B cell (primary cell): Measurements from ENCODE around the gene LSM14A. TPM values are rescaled to one million over a fixed set of nuclear protein-coding genes. Genes with fewer than 3 reads are reported as not detected.

Experiments used
- ATAC-seq: fragments of 200-7000 bp; cut with Tn5 transposase; one replicate; pipeline ENCODE4 v1.10.0; 2021; ENCODE audit warnings: low read depth, mild to moderate bottlenecking, moderate number of reproducible peaks, moderate library complexity
- CTCF ChIA-PET: fragments of 350-600 bp; sonication (Branson Sonifier 250); formaldehyde crosslinking; loops from one replicate; lab custom pipeline; 2021; ENCODE audit warnings: antibody characterized with exemption, inconsistent platforms; lab: Charles Lee
- POLR2A ChIA-PET: fragments of 350-600 bp; sonication (Branson Sonifier 250); formaldehyde crosslinking; loops from one replicate; lab custom pipeline; 2021; ENCODE audit warnings: antibody characterized with exemption; lab: Charles Lee
- DNase-seq: peaks from one replicate; pipeline ENCODE4 v3.0.0; 2013
- H2AFZ ChIP-seq: 2 replicates; pipeline ENCODE4 v1.6.1; 2012; ENCODE audit warnings: mild to moderate bottlenecking, low read depth, low read length; ENCODE audit not compliant: insufficient read depth, poor library complexity, severe bottlenecking
- H3K27ac ChIP-seq, 2 donors: 1 replicate in 1 of 2; 2 replicates in 1 of 2; pipeline ENCODE4 v1.5.1; 2012 to 2013; ENCODE audit warnings: low read length in 2 of 2, mild to moderate bottlenecking in 2 of 2, moderate library complexity in 1 of 2
- H3K27me3 ChIP-seq, 4 experiments: fragments of 200-600 bp in 1 of 4; sonication (generic) in 1 of 4; replicated peaks in 1 of 4; 1 replicate in 2 of 4; 2 replicates in 2 of 4; pipeline versions ENCODE4 v1.6.1 to v1.7.0; 2013 to 2016; ENCODE audit warnings: low read length in 3 of 4, mild to moderate bottlenecking in 2 of 4, mixed read lengths in 1 of 4, moderate library complexity in 1 of 4; ENCODE audit not compliant: insufficient read depth in 4 of 4, control insufficient read depth in 3 of 4; ENCODE audit errors: control extremely low read depth in 1 of 4
- H3K36me3 ChIP-seq, 2 experiments: replicated peaks in 1 of 2; 1 replicate in 1 of 2; 2 replicates in 1 of 2; pipeline versions ENCODE4 v1.6.1 to v1.7.1; 2013; ENCODE audit warnings: low read length in 1 of 2; ENCODE audit not compliant: insufficient read depth in 2 of 2, control insufficient read depth in 1 of 2; ENCODE audit errors: control extremely low read depth in 1 of 2, extremely low read depth in 1 of 2
- H3K4me1 ChIP-seq, 2 donors: fragments of 200-600 bp in 1 of 2; sonication (generic) in 1 of 2; 1 replicate in 1 of 2; 2 replicates in 1 of 2; pipeline versions ENCODE4 v1.5.1 to v1.6.1; 2013 to 2017; ENCODE audit warnings: low read length in 2 of 2; ENCODE audit not compliant: control insufficient read depth in 2 of 2, insufficient read depth in 2 of 2
- H3K4me2 ChIP-seq: replicated peaks from 2 replicates; pipeline ENCODE3; 2012; ENCODE audit warnings: mild to moderate bottlenecking, low read depth, low read length; ENCODE audit not compliant: poor library complexity, severe bottlenecking
- H3K4me3 ChIP-seq, 5 experiments: fragments of 200-600 bp in 1 of 5; sonication (generic) in 1 of 5; 1 replicate in 3 of 5; 2 replicates in 2 of 5; pipeline versions ENCODE4 v1.5.1 to v1.7.0; 2011 to 2016; ENCODE audit warnings: low read length in 4 of 5, mild to moderate bottlenecking in 4 of 5, low read depth in 2 of 5, control low read depth in 1 of 5, moderate library complexity in 1 of 5; ENCODE audit not compliant: insufficient read depth in 1 of 5; ENCODE audit errors: control extremely low read depth in 1 of 5, extremely low read depth in 1 of 5
- H3K79me2 ChIP-seq: fragments of 200-600 bp; sonication (generic); one replicate; pipeline ENCODE4 v1.6.0; 2016; ENCODE audit warnings: low read length; ENCODE audit not compliant: control insufficient read depth, insufficient read depth
- H3K9ac ChIP-seq: fragments of 200-600 bp; sonication (generic); 2 replicates; pipeline ENCODE4 v1.6.1; 2017; ENCODE audit warnings: mild to moderate bottlenecking, low read length, moderate library complexity
- H3K9me3 ChIP-seq, 3 donors: one replicate each; pipeline versions ENCODE4 v1.6.1 to v1.7.1; 2013; ENCODE audit warnings: low read length in 2 of 3; ENCODE audit not compliant: control insufficient read depth in 2 of 3, insufficient read depth in 1 of 3; ENCODE audit errors: control extremely low read depth in 1 of 3
- H4K20me1 ChIP-seq: 2 replicates; pipeline ENCODE4 v1.6.0; 2012; ENCODE audit warnings: mild to moderate bottlenecking, low read length; ENCODE audit not compliant: insufficient read depth, control insufficient read depth, poor library complexity, severe bottlenecking
- H3K27ac Mint-ChIP-seq: one replicate; pipeline ENCODE4 v1.8.0; 2021; ENCODE audit warnings: mixed read lengths
- H3K27me3 Mint-ChIP-seq: one replicate; pipeline ENCODE4 v1.8.0; 2021; ENCODE audit warnings: mixed read lengths
- H3K4me1 Mint-ChIP-seq: one replicate; pipeline ENCODE4 v1.8.0; 2021; ENCODE audit warnings: mixed read lengths
- H3K4me3 Mint-ChIP-seq: one replicate; pipeline ENCODE4 v1.8.0; 2021; ENCODE audit warnings: mixed read lengths
- H3K9me3 Mint-ChIP-seq: one replicate; pipeline ENCODE4 v1.8.0; 2022; ENCODE audit warnings: mixed read lengths; ENCODE audit not compliant: insufficient read depth
- EZH2 ChIP-seq: IDR thresholded peaks from 2 replicates; pipeline ENCODE4 v1.6.1; 2012; ENCODE audit warnings: borderline replicate concordance, low read depth, mild to moderate bottlenecking, moderate library complexity, low read length; ENCODE audit not compliant: insufficient read depth, poor library complexity, severe bottlenecking
- WGBS: methylation state at CpG from one replicate; pipeline ENCODE4 v1.1.5; 2013; ENCODE audit warnings: missing lambda C conversion rate; ENCODE audit not compliant: insufficient coverage; 5-methylcytosine and 5-hydroxymethylcytosine counted together
- intact Hi-C: fragments of 100-400 bp; cut with micrococcal nuclease; formaldehyde crosslinking; loops from one replicate; pipeline ENCODE4 v1.10.0; 2022
- polyA plus RNA-seq: library from polyadenylated mRNA; depleted of rRNA; stranded (reverse); fragments of >200 nt; gene quantifications from 2 replicates; pipeline ENCODE4 v1.2.3, GENCODE V29; 2012
- total RNA-seq, 2 donors: library from RNA; stranded (reverse); fragments of 120-200 nt in 1 of 2; gene quantifications; 1 replicate in 1 of 2; 2 replicates in 1 of 2; pipeline versions ENCODE4 v1.2.3 to v1.2.4, GENCODE V29; 2013 to 2022
- TF ChIP-seq, protein P1 (sequence below): fragments of 200-600 bp; IDR thresholded peaks from one replicate; pipeline ENCODE4 v1.8.0; 2022; ENCODE audit warnings: antibody characterized with exemption, mild to moderate bottlenecking

Gene LSM14A
- total and polyA plus RNA-seq, 2 donors (not counting 1 experiment from before 2014, with no cell fraction given), result 90.7 to 163 TPM

GRCh38 chr19:34237939-34238338 is 65.6 kb downstream of the LSM14A start:
- ChIA-PET CTCF (no interaction called here), POLR2A (no interaction called here)
- H3K27ac Mint-ChIP-seq, result no peak overlapping the region
- H3K4me3 Mint-ChIP-seq, result no peak overlapping the region
- Histone ChIP-seq H3K27me3 (no peaks in the 10 kb centered on the region), H3K4me1 (peaks cover 0 to 1% of the 10 kb centered on the region in 2 donors), H3K9me3 (peaks cover 0 to 1% (median 0%) of the 10 kb centered on the region in 3 donors), H3K36me3 (no peaks in the 10 kb centered on the region), H3K79me2 (no peaks in the 10 kb centered on the region), H4K20me1 (no peaks in the 10 kb centered on the region), H2AFZ (no peak overlapping the region), H3K27ac (no peak overlapping the region), H3K9ac (no peak overlapping the region), H3K4me2 (no peak overlapping the region), H3K4me3 (no peak overlapping the region)
- DNase-seq (no peak), ATAC-seq (no peak)
- H3K4me1 Mint-ChIP-seq, result peaks cover 6% of the 10 kb centered on the region
- H3K9me3 Mint-ChIP-seq, result no peaks in the 10 kb centered on the region
- H3K27me3 Mint-ChIP-seq, result no peaks in the 10 kb centered on the region
- intact Hi-C loops, result no loop called here
- TF ChIP-seq, protein P1, sequence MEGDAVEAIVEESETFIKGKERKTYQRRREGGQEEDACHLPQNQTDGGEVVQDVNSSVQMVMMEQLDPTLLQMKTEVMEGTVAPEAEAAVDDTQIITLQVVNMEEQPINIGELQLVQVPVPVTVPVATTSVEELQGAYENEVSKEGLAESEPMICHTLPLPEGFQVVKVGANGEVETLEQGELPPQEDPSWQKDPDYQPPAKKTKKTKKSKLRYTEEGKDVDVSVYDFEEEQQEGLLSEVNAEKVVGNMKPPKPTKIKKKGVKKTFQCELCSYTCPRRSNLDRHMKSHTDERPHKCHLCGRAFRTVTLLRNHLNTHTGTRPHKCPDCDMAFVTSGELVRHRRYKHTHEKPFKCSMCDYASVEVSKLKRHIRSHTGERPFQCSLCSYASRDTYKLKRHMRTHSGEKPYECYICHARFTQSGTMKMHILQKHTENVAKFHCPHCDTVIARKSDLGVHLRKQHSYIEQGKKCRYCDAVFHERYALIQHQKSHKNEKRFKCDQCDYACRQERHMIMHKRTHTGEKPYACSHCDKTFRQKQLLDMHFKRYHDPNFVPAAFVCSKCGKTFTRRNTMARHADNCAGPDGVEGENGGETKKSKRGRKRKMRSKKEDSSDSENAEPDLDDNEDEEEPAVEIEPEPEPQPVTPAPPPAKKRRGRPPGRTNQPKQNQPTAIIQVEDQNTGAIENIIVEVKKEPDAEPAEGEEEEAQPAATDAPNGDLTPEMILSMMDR, result no peak
- no peak for TF ChIP-seq EZH2
- 100% methylated on average over 1 of the region's 4 CpGs for WGBS

DNA sequence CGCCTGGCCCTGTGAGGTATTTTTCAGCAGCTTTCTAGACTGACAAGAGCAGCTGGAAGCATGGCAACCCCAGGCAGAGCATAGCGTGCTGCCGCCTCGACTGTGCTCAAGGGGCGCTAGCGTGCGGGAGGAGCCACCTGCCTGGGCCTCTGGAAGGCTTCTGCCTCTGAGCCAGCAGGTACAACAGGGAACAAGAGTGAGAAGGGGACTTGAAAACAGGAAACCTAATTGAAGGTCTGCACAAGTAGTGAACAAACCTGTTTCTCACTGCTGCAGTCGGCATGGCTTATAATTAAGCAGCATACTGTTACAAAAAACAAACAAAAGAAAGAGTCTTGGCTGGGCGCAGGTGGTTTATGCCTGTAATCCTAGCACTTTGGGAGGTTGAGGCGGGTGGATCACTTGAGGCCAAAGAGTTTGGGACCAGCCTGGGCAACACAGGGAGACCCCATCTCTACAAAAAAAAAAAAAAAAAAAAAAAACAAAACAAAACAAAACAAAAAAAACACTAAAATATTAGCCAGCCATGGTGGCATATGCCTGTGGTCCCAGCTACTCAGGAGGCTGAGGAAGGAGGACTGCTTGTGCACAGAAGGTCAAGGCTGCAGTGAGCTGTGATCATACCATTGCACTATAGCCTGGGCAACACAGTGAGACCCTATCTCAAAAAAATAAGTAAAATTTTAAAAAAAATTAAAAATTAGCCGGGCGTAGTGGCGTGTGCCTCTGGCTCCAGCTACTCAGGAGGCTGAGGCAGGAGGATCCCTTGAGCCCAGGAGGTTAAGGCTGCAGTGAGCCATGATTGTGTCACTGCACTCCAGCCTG is 69.4 kb downstream of the LSM14A start:
- H3K9me3 ChIP-seq, result no peaks in the 10 kb centered on the region
- H3K79me2 ChIP-seq, result no peaks in the 10 kb centered on the region
- intact Hi-C loops, result no loop called here
- peak; percentile 45 for ATAC-seq
- H3K4me1 Mint-ChIP-seq, result peaks cover 3% of the 10 kb centered on the region
- DNase-seq, result peak; percentile 31
- no peaks in the 10 kb centered on the region for H3K27me3 Mint-ChIP-seq
- POLR2A ChIA-PET, result no interaction called here
- CTCF ChIA-PET, result interaction anchor here (1.0 kb wide), 1 partner anchor 88 kb away, joined by 4 read pairs; no protein-coding TSS in a partner anchor
- H3K27ac Mint-ChIP-seq, result peak overlapping the region; percentile 56
- no peak overlapping the region for H3K4me3 ChIP-seq
- no peak overlapping the region for H2AFZ ChIP-seq
- H3K4me3 Mint-ChIP-seq, result no peak overlapping the region
- H3K9ac ChIP-seq, result no peak overlapping the region
- no peaks in the 10 kb centered on the region for H3K27me3 ChIP-seq
- no peak overlapping the region for H3K4me2 ChIP-seq
- H4K20me1 ChIP-seq, result no peaks in the 10 kb centered on the region
- H3K36me3 ChIP-seq, result no peaks in the 10 kb centered on the region
- H3K9me3 Mint-ChIP-seq, result no peaks in the 10 kb centered on the region
- TF ChIP-seq EZH2, result no peak
- TF ChIP-seq, protein P1, result no peak
- H3K4me1 ChIP-seq, result no peaks in the 10 kb centered on the region
- 64% methylated on average over 10 of the region's 13 CpGs for WGBS
- no peak overlapping the region for H3K27ac ChIP-seq
